ENCODE data around the gene ERI2.
"Not testable (repeated sequence)": the region's sequence is repeated elsewhere in the genome, so short reads cannot be mapped to it uniquely, and the experiment has no call there.

The ERI2 gene

DNA sequence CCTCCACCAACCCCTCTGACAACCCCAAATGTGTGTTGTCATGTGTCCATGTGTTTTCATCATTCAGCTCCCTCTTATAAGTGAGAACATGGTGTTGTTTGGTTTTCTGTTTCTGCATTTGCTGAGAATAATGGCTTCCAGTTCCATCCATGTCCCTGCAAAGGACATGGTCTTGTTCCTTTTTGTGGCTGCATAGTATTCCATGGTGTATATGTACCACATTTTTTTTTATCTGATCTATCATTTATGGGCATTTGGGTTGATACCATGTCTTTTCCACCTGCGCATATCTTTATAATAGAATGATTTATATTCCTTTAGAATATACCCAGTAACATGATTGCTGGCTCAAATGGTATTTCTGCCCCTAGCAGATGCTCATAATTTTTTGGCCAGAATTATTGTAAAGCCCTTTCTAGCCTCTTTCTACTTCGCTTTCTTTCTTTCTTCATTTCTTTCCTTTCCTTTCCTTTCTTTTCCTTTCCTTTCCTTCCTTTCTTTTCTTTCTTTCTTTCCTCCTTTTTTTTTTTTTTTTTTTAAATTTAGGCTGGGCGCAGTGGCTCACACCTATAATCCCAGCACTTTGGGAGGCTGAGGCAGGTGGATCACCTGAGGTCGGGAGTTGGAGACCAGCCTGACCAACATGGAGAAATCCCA lies 12.8 kb upstream of the ERI2 start:
- DNase-seq, result no peak

DNA sequence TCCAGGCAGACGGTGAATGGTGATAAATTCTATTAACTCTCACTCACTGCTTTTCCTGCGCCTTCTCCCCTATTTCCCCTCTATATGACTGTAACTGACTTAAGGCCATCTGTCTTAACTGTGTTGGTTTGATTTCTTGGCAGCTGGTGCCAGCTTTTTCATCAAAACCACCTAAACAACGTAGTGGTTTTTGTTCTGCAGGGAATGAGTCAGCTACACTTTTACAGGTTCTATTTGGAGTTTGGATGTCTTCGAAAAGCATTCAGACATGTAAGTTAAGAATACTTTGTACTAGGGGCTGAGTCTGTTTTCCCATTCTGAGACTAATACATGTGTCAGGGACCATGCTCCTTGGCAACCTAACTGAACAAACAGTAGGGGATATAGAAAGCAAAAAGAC lies 8.5 kb upstream of the ERI2 start:
- no peak for DNase-seq

DNA sequence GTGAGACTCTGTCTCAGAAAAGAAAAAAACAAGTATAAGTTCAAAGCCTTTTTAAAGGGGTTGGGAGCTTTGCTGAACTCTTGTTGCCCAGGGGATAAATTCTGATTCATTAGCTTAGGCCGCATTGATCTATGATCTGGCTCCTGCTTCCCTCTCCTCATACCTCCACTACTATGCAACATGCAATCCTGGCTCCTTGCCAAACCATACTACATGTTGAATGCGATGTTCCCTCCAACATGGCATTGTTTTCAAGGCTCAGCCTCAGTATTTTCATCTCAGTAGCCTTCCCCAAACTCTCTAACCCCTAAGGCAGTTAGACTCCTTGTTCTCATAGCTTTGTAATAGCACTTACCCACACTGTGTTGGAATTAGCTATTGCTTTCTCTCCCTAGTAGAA lies 6.2 kb upstream of the ERI2 start:
- DNase-seq, result no peak

DNA sequence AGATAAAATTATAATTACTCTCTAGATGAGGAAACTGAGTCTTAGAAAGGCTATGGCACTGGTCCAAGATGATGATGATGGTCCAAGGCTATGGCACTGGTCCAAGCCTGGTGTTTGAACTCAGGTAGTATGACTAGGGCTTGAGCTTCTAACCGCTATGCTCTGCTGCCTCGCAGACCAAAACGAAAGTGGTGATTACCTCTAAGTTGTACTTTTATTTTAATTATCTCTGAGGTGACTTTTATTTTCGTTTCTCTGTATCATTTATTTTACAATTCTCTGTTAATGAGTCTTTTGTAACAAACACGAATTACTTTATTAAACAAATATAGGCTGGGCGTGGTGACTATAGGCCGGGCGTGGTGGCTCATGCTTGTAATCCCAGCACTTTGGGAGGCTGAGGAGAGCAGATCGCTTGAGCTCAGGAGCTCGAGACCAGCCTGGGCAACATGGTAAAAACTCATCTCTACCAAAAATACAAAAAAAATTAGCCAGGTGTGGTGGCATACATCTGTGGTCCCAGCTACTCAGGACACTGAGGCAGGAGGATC lies 5.7 kb upstream of the ERI2 start:
- DNase-seq, result no peak

DNA sequence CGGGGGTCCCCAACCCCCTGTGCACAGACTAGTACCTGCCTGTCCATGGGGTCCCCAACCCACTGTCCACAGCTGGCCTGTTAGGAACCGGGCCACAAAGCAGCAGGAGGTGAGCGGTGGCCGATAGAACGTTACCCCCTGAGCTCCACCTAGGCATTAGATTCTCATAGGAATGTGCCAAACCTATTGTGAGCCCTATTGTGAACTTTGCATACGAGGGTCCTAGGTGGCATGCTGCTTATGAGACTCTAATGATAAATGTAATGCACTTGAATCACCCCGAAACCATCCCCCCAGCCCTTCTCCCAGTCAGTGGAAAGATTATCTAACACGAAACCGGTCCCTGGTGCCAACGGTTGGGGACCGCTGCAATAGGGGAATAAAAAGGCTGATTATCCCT lies 1.6 kb upstream of the ERI2 start:
- no peak for DNase-seq

DNA sequence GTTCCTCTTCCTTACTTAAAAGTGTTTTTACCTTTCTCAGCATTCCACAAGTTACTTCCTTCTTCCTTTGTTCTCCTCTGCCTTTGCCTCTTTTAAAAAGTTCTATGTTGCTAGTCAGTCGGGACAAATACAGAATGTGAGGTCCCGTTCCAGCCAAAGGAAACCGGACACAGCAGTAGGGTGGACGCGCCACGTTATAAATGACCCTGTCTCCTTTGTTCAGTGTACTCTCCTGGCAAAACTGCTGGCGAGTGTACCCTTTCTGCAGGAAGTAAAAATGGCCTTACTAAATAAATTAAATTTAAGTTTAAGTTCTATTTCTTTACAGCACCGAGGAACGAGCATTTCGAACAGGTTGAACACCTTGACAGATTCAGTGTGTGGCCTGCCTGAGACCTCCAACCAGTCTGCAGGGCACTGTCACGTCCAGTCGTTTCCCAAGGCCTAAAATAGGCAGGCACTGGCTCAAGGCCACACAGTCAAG lies 546 bp downstream of the ERI2 start:
- peak; percentile 58 to 64 for DNase-seq

DNA sequence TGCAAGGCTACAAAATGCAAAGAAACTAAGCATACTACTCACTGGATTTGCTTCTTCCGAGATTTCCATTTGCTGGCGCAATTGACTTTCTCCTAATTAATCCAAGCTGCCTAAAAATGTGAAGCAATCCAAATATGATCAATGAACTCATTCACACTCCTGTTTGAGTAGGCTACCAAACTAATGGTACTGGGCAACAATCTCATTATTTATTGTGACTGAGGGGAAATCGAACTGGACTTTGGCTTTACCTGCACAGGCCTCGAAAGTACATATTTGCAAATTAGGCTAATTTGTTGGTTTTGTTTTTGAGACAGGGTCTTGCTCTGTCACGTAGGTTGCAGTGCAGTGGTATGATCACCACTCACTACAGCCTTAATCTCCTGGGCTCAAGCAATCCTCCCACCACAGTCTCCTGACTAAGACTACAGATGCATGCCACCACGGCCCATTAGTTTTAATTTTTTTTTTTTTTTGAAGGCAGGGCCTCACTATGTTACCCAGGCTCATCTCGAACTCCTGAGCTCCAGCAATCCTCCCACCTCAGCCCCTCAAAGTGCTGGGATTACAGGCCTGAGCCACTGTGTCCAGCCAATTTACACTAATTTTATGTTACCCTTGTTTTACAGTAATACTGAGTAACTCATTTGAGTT lies 2.6 kb downstream of the ERI2 start:
- no peak for DNase-seq

DNA sequence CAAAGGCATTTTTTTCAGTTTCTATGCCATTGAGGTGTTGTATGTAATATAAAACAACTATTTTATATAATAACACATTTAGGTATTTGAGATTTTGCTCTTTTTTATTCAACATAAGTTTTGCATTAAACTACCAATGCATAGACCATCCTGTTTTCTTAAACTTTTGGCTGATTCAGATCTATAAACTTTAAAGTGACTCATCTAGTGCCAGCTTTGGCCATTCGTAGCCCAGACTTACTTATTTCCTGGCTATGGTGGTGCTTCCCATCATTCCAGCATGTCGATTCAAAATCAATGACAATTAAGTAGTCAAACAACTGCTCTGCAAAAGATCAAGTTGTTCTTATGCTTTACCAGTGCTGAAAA lies 3.1 kb downstream of the ERI2 start:
- no peak for DNase-seq

DNA sequence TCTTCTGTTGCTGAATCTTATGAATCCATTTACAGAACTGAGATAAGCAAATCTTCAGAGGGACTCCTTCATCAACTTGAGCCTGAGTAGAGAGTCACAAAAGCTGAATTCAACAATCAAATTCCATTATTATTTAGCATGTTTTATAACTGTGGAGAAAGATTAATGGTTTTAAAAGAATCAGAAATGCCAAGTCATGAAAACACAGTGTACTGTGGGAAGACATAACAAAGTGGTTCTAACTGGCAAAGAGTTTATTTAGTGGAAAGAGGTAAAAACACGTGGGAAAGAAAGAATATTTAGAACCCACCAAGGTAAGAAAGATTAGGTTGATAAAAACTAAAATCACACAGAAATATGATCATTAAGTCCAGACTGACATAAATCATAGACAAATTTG lies 5.0 kb downstream of the ERI2 start:
- DNase-seq, result no peak

DNA sequence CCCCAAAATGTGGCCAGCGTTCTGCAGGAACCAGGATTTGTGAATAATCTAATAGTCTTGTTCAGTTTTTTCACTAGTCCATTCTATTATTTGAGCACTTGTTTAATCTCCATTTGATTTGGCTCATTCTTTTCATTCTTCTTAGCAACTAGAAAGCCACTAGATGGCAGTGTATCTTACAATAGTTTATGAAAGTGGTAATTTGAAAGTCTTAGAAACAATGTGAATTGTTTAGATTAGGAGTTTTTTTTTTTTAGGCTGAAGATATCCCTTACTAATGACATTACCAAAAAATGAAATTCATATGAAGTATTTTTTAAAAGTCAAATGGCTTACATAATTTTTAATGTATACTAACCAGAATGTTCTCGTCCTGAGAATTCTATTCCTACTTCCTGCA lies 6.7 kb downstream of the ERI2 start:
- peak; percentile 3 to 5 for DNase-seq

DNA sequence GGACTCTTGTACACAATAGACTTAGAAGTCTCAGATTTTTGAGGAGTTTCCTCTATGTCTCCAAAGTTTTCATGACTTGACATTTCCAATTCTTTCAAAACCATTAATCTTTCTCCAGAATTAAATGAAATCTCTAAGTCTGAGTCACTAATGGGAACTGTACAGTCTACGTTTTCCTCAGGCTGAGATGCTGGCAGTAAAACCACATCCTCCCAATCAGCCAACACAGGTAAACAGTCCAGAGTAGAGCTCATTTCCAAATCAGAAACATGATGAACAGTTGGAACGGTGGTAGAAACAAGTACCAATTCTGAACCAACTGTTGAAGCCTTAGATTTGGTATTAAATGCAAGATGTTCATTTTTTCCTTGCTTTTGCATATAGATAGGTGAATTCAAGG lies 7.9 kb downstream of the ERI2 start:
- no peak for DNase-seq

DNA sequence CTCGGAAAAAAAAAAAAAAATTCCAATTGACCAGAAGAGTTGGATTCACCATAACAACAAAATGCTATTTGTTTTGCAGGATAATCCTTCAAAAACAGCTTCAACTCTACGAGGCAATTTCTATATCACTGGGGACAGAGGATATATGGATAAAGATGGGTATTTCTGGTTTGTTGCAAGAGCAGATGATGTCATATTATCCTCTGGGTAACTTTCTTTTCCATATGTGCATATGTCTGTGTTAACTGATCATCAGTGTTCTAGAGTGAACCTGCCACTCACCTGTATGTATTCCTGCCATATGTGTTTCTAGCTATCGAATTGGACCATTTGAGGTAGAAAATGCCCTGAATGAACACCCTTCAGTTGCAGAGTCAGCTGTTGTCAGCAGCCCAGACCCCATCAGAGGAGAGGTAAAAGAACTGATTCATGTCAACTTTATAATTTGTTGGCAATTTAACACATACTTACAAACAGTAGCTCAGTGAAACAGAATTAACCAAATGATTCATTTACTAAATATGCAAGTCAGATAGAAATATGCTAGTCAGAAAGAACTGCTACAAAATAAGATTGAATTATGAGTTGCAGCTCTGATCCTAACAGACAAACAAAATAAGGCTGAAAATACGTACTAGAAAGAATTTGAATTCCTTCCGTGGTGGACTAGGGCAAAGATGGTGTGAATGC lies 14.2 kb downstream of the ERI2 start:
- no peak for DNase-seq

DNA sequence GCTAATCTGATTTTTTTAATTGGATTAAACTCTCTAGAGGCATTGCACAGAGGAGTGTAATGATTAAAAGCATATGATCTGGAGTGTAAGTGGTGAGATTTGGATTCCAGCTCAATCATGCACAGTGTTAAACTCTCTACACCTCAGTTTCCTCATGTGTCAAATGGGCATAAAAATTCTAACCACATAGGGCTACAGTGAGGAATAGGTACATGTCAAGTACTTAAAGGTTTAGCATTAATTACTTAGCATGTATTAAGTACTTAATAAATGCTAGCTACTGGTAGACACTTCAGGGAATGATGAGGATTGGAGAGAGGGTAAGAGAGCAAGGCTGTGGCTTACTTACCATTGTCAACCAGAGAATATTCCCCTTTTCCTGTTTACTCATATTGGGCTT lies 17.1 kb downstream of the ERI2 start:
- no peak for DNase-seq

DNA sequence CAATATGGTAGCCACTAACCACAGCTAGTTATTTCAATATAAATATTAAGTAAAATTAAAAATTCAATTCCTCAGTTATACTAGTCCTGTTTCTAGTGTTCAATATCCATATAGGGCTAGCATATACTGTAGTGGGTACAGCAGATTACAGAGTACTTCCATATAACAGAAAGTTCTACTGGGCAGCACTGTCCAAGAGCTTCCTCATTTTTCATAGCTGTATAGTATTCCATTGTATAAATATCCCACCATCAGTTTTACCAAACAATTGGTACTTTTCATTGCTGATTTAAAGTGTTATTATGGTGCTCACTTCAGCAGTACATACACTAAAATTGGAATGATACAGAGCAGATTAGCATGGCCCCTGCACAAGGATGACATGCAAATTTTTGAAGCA lies 22.1 kb downstream of the ERI2 start:
- no peak for DNase-seq

DNA sequence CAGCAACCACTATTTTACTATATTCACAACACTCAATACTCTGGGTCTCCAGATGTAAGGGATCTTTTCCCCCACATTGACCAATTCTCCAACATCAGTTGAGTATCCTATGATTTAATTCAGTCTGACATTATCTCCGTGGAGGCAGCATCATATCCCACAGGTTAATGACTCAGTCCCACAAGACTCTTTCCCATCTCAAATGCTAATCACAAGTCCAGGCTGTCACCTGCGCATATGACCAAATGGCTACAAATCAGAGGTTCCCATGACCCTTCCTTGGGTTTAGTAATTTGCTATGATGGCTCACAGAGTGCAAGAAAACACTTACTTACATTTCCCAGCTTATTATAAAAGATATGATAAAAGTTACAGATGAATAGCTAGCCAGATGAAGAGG lies 23.8 kb downstream of the ERI2 start:
- DNase-seq, result no peak

DNA sequence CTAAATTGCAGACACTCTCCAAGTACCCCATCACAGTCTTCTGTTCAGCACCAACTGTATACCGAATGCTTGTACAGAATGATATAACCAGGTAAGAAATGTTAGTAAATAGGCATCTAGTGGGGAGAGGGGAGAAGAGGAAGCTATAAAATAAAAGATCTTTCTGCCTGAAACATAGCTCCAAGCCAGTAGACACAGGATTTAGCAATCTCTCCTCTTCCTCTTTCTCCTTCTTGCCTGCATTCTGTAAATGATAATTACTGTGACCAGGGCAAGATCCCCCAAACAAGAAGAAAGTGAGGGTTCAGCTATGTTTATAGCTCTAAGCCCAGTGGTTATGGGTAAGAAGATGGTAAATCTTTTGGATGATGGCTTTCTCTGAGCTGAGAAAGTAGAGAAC lies 24.6 kb downstream of the ERI2 start:
- DNase-seq, result no peak

DNA sequence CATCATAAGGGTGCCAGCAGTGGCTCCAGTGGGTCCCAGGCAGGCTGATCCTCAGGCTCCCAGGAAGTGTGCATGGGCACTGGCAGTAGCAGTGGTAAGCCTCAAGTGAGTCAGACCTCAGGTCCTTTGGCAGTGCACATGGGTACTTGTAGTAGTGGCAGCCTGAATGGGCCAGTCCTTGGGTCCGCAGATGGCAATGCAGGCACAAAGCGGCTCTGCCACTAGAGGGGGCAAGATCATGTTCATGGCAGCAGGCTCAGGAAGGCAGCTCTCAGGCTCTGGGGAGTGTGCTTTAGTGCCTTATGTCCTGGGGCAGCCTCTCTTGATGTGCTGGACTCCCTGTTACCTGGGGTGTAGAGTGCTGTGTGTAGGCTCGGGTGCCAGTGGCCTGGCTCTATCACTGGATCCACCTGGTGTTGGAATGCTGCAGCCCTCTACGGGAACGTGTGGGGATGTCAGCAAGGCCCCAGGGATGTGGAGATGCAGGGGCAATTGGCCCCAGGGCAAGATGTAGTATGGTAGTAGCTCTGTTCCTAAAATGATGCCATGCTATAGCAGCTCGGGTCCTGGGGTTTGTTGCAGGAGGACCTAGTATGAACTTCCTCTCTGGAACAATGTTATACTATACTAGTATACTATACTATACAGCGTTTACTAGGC lies 31.4 kb downstream of the ERI2 start:
- DNase-seq, result peak; percentile 59 to 63

DNA sequence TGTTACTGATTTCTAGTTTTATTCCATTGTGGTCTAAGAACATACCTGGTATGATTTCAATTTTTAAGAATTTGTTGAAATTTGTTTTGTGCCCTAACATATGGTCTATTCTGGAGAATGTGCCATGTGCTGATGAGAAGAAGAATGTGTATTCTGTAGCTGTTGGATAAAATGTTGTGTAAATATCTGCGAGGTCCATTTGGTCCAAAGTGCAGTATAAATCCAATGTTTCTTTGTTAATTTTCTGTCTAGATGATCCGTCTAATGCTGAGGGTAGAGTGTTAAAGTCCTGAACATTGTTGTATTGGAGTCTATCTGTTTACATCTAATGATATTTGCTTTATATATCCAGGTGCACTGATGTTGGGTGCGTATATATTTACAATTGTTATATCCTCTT lies 32.6 kb downstream of the ERI2 start:
- DNase-seq, result no peak

DNA sequence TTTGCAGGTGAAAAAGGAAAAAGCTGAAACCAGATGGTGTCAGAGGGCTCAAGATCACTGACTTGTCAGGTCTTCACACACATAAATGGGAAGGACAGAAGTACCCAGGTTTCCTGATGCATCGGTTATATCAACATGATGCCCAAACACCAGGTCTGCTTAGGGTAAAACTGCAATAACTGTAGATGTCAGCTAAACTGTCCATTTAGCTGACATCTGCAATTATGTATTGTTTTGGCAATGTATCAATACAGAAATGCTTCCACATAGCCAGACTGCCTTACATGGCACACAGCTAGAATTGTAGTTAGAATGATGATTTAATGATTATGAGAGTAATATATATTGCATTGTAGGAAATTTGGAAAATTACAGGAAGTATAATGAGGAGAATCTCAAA lies 37.5 kb downstream of the ERI2 start:
- DNase-seq, result no peak

DNA sequence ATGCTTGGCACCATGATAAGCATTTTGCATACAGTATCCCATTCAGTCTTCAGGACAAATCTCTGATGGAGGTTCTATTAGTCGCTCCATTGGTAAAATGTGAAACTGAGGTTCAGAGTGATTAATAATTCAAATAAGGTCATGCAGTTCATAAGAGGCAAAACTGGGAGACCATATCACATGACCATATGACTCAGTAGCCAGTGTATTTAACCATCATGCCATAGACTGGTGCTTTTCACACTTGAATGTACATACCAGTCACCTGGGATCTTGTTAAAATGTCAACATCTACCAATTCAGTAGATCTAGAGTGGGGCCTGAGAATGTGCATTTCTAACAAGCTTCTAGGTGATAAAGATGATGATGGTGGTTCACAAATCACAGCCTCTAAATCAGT lies 38.2 kb downstream of the ERI2 start:
- no peak for DNase-seq

DNA sequence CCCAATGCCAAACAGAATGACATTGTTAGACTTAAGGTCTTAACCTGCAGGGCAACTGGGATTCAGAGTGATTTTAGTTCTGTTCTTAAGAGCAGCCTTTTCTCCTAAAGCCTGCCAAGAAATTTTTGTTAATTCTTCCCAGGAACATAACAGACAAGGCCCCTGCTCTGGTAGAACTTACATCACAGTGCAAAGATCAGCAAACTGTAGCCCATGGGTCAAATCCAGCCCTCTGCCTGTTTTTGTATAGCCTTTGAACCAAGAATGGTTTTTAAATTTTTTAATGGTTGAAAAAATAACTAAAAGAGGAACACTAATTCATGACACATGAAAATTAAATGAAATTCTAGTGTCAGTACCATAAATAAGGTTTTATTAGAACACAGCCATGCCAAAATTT lies 38.7 kb downstream of the ERI2 start:
- DNase-seq, result no peak

DNA sequence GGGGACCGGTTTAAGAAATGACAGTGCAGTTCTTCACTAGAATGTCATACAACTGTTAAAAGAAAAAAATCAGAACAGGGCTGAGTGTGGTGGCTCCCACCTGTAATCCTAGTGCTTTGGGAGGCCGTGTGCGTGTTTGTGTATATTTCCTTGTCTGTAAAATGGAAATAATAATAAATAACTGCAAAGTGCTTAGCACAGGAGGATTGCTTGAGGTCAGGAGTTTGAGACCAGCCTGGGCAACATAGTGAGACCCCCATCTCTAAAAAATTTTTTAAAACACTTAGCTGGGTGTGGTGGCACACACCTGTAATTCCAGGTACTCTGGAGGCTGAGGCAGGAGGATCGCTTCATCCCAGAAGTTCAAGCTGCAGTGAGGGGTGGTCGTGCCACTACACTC lies 40.0 kb downstream of the ERI2 start:
- no peak for DNase-seq

DNA sequence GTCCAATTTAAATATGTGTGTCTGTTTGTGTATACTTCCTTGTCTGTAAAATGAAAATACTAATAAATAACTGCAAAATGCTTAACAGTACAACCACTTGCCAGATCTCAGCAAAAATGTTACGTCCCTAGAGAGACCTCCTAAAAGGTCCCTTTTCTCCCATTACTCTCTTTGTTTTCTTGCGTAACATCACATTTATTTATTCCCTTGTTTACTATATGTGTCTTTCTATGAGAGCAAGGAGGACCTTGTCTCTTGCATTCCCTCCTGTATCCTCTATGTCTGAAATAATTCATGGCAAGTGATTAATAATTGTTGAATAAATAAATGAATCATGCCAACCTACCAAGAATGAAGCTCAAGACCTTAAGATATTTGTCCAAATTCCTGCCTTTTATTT lies 40.5 kb downstream of the ERI2 start:
- DNase-seq, result no peak

DNA sequence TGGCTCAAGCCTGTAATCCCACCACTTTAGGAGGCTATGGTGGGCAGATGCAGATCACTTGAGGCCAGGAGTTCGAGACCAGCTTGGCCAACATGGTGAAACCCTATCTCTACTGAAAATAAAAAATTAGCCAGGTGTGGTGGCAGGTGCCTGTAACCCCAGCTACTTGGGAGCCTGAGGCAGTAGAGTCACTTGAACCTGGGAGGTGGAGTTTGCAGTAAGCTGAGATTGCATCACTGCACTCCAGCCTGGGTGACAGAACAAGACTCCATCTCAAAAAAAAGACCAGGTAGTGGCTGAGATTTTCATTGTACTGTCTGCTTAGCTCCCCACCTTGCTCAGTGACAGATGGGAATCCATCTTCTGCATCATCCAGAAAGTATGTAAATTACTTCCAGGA lies 41.8 kb downstream of the ERI2 start:
- DNase-seq, result not testable (repeated sequence)

All from SHP77 (cell line).